ENCODE measurements around the gene PDZD7.
"Not testable (repeated sequence)": the region's sequence is repeated elsewhere in the genome, so short reads cannot be mapped to it uniquely, and the experiment has no call there.

Gene PDZD7

DNA sequence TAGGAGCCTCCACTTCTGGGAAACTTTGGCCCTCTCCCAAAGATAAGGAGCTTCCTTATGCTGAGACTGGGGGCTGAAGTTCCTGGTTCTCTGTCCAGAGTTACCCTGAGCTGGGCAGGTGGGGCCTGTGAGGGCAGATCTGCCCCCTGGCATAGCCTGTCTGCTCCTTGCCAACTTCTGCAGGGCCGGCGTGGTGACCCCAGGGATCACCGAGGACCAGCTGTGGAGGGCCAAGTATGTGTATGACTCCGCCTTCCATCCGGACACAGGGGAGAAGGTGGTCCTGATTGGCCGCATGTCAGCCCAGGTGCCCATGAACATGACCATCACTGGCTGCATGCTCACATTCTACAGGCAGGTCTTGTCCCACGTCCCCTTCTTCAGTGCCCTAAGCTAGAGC, 4.4 kb upstream of the PDZD7 start:
- peaks cover 39% of the 10 kb centered on the region for H3K79me1 ChIP-seq (replicated peaks; ENCODE audit: low read length, poor library complexity, severe bottlenecking)
- no peaks in the 10 kb centered on the region for H3K9me3 ChIP-seq (ENCODE audit: control insufficient read depth, low read length)
- H3K27ac ChIP-seq (ENCODE audit: low read length, poor library complexity, severe bottlenecking), result no peak overlapping the region
- no peak overlapping the region for H3K23ac ChIP-seq (ENCODE audit: low read length in 2 of 2)
- peaks cover 0 to 1% of the 10 kb centered on the region in 2 experiments for H3K27me3 ChIP-seq (ENCODE audit: control insufficient read depth in 1 of 2, insufficient read depth in 1 of 2, low read length in 2 of 2)
- no peak overlapping the region for H3K9ac ChIP-seq (ENCODE audit: low read length)
- no peak overlapping the region for H2BK12ac ChIP-seq (ENCODE audit: low read length in 2 of 2)
- H4K8ac ChIP-seq (ENCODE audit: low read length), result no peak overlapping the region
- H3K14ac ChIP-seq (ENCODE audit: low read length in 2 of 2), result no peak overlapping the region
- H3K4me3 ChIP-seq (ENCODE audit: insufficient read depth in 1 of 2, low read depth in 1 of 2, low read length in 2 of 2), result no peak overlapping the region
- H2BK15ac ChIP-seq (ENCODE audit: low read depth, poor library complexity, severe bottlenecking), result no peak overlapping the region
- no peak overlapping the region for H3K18ac ChIP-seq (ENCODE audit: low read depth in 1 of 2, low read length in 2 of 2)
- H4K91ac ChIP-seq (ENCODE audit: low read length), result no peak overlapping the region
- H2BK5ac ChIP-seq (ENCODE audit: low read depth, low read length, poor library complexity, severe bottlenecking), result no peak overlapping the region
- H3K4me1 ChIP-seq (ENCODE audit: control insufficient read depth, insufficient read depth, low read depth, low read length), result peaks cover 12% of the 10 kb centered on the region
- WGBS, result 99% methylated on average over 7 of the region's 7 CpGs
- H2BK120ac ChIP-seq (ENCODE audit: low read depth, low read length), result no peak overlapping the region
- no peak overlapping the region for H2AFZ ChIP-seq (ENCODE audit: low read depth, low read length)
- H3K36me3 ChIP-seq (ENCODE audit: control insufficient read depth in 1 of 2, insufficient read depth in 2 of 2, low read depth in 1 of 2, low read length in 2 of 2), result peaks cover 57 to 60% of the 10 kb centered on the region in 2 experiments
- no peak overlapping the region for H3K4me2 ChIP-seq (ENCODE audit: low read length, poor library complexity, severe bottlenecking)
- H2AK5ac ChIP-seq (ENCODE audit: low read length, severe bottlenecking), result no peak overlapping the region
- no peak for DNase-seq
- no peak overlapping the region for H3K4ac ChIP-seq (ENCODE audit: low read depth in 1 of 2, low read length in 2 of 2)

- H2AK5ac ChIP-seq (ENCODE audit: low read length, severe bottlenecking); DNase-seq; H2BK15ac ChIP-seq (ENCODE audit: low read depth, poor library complexity, severe bottlenecking); H2BK5ac ChIP-seq (ENCODE audit: low read depth, low read length, poor library complexity, severe bottlenecking); H3K4ac ChIP-seq (ENCODE audit: low read depth in 1 of 2, low read length in 2 of 2); H3K9ac ChIP-seq (ENCODE audit: low read length); H3K27me3 ChIP-seq (ENCODE audit: control insufficient read depth in 1 of 2, insufficient read depth in 1 of 2, low read length in 2 of 2); H3K4me2 ChIP-seq (ENCODE audit: low read length, poor library complexity, severe bottlenecking); H3K4me3 ChIP-seq (ENCODE audit: insufficient read depth in 1 of 2, low read depth in 1 of 2, low read length in 2 of 2); H3K18ac ChIP-seq (ENCODE audit: low read depth in 1 of 2, low read length in 2 of 2); H2BK120ac ChIP-seq (ENCODE audit: low read depth, low read length); H3K23ac ChIP-seq (ENCODE audit: low read length in 2 of 2); H3K27ac ChIP-seq (ENCODE audit: low read length, poor library complexity, severe bottlenecking); H4K8ac ChIP-seq (ENCODE audit: low read length); H3K9me3 ChIP-seq (ENCODE audit: control insufficient read depth, low read length); H2AFZ ChIP-seq (ENCODE audit: low read depth, low read length); H2BK12ac ChIP-seq (ENCODE audit: low read length in 2 of 2); H4K91ac ChIP-seq (ENCODE audit: low read length); H3K14ac ChIP-seq (ENCODE audit: low read length in 2 of 2): not testable (repeated sequence)
- Histone ChIP-seq H3K36me3 (ENCODE audit: control insufficient read depth in 1 of 2, insufficient read depth in 2 of 2, low read depth in 1 of 2, low read length in 2 of 2) (peaks cover 48 to 50% of the 10 kb centered on the region in 2 experiments), H3K4me1 (ENCODE audit: control insufficient read depth, insufficient read depth, low read depth, low read length) (peaks cover 18% of the 10 kb centered on the region), H3K79me1 (replicated peaks; ENCODE audit: low read length, poor library complexity, severe bottlenecking) (peaks cover 39% of the 10 kb centered on the region)
- 93% methylated on average over 4 of the region's 4 CpGs for WGBS
Observed at GRCh38 chr10:101034404-101034803, 3.5 kb upstream of the PDZD7 start.

DNA sequence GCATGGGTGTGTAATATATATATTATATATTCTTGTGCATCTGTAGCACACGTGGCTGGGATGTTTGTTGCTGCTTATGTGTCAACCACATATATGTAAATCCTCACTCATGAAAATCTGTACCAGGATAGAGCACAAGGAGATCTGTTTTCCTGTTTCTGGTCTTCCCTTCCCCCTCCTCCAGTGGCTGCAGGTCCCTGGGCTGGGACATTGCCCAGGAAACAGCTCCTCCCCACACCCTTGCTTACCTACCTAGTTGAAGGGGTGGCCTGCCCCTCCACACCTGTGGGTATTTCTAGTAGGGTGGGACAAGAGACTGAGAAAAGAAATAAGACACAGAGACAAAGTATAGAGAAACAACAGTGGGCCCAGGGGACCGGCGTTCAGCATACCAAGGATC, 2.3 kb upstream of the PDZD7 start:
- DNase-seq, result no peak
- Histone ChIP-seq H3K23ac (ENCODE audit: low read length in 2 of 2) (no peak overlapping the region), H2AK5ac (ENCODE audit: low read length, severe bottlenecking) (no peak overlapping the region), H4K8ac (ENCODE audit: low read length) (no peak overlapping the region), H3K4ac (ENCODE audit: low read depth in 1 of 2, low read length in 2 of 2) (peak overlapping the region in 1 of 2 experiments; percentile 62), H3K14ac (ENCODE audit: low read length in 2 of 2) (no peak overlapping the region), H3K9ac (ENCODE audit: low read length) (peak overlapping the region; percentile 99), H3K79me1 (replicated peaks; ENCODE audit: low read length, poor library complexity, severe bottlenecking) (peaks cover 32% of the 10 kb centered on the region), H3K4me1 (ENCODE audit: control insufficient read depth, insufficient read depth, low read depth, low read length) (peaks cover 22% of the 10 kb centered on the region), H3K27me3 (ENCODE audit: control insufficient read depth in 1 of 2, insufficient read depth in 1 of 2, low read length in 2 of 2) (peaks cover 0 to 12% of the 10 kb centered on the region in 2 experiments), H4K91ac (ENCODE audit: low read length) (no peak overlapping the region), H3K27ac (ENCODE audit: low read length, poor library complexity, severe bottlenecking) (peak overlapping the region; percentile 99), H2BK120ac (ENCODE audit: low read depth, low read length) (no peak overlapping the region), H3K9me3 (ENCODE audit: control insufficient read depth, low read length) (no peaks in the 10 kb centered on the region), H3K18ac (ENCODE audit: low read depth in 1 of 2, low read length in 2 of 2) (peak overlapping the region in 1 of 2 experiments; percentile 40), H2BK5ac (ENCODE audit: low read depth, low read length, poor library complexity, severe bottlenecking) (no peak overlapping the region), H2BK12ac (ENCODE audit: low read length in 2 of 2) (no peak overlapping the region), H2AFZ (ENCODE audit: low read depth, low read length) (no peak overlapping the region), H3K4me2 (ENCODE audit: low read length, poor library complexity, severe bottlenecking) (peak overlapping the region; percentile 84), H3K36me3 (ENCODE audit: control insufficient read depth in 1 of 2, insufficient read depth in 2 of 2, low read depth in 1 of 2, low read length in 2 of 2) (peaks cover 38 to 39% of the 10 kb centered on the region in 2 experiments), H2BK15ac (ENCODE audit: low read depth, poor library complexity, severe bottlenecking) (peak overlapping the region; percentile 26), H3K4me3 (ENCODE audit: insufficient read depth in 1 of 2, low read depth in 1 of 2, low read length in 2 of 2) (peak overlapping the region in 1 of 2 experiments; percentile 97)
- 83% methylated on average over 1 of the region's 3 CpGs for WGBS

DNA sequence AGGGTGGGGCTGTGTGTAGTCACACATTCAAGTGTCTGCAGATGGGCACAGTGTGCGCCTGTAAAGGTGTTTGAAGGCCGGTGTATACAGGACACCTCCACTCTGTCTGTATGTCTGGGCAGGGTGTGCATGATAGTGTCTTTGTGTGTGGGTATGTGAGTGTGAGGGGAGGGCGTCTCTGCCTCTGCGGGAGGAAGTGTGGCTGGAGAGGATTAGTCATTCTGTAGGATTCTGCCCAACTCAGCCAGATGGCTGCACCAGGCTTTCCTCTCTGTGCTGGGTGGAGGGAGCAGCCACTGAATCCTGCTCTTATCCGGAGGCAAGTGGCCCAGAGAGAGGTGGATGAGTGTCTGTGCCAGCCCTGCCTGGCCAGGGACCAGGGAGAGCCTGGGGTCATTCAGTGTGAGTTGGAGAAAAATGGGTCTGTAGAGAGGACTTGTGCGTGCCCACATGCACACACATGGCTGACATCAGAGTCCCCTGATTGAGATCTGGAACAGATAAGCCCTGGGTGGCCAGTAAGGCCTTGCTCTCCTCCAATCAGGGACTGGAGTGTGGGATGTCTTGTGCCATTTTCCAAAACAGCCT, 1.8 kb upstream of the PDZD7 start:
- Histone ChIP-seq H3K79me1 (replicated peaks; ENCODE audit: low read length, poor library complexity, severe bottlenecking) (peaks cover 30% of the 10 kb centered on the region), H2BK5ac (ENCODE audit: low read depth, low read length, poor library complexity, severe bottlenecking) (peak overlapping the region; percentile 75), H3K27me3 (ENCODE audit: control insufficient read depth in 1 of 2, insufficient read depth in 1 of 2, low read length in 2 of 2) (peaks cover 0 to 12% of the 10 kb centered on the region in 2 experiments), H3K18ac (ENCODE audit: low read depth in 1 of 2, low read length in 2 of 2) (peak overlapping the region; percentile 97 to 99), H4K91ac (ENCODE audit: low read length) (peak overlapping the region; percentile 98), H3K14ac (ENCODE audit: low read length in 2 of 2) (peak overlapping the region in 1 of 2 experiments; percentile 94), H3K23ac (ENCODE audit: low read length in 2 of 2) (peak overlapping the region; percentile 65 to 84), H3K27ac (ENCODE audit: low read length, poor library complexity, severe bottlenecking) (peak overlapping the region; percentile 99), H2BK15ac (ENCODE audit: low read depth, poor library complexity, severe bottlenecking) (peak overlapping the region; percentile 83), H2BK120ac (ENCODE audit: low read depth, low read length) (peak overlapping the region; percentile 90), H3K9me3 (ENCODE audit: control insufficient read depth, low read length) (no peaks in the 10 kb centered on the region), H2AFZ (ENCODE audit: low read depth, low read length) (no peak overlapping the region), H3K4me1 (ENCODE audit: control insufficient read depth, insufficient read depth, low read depth, low read length) (peaks cover 22% of the 10 kb centered on the region), H2BK12ac (ENCODE audit: low read length in 2 of 2) (peak overlapping the region; percentile 87 to 93), H3K4me2 (ENCODE audit: low read length, poor library complexity, severe bottlenecking) (peak overlapping the region; percentile 84), H4K8ac (ENCODE audit: low read length) (peak overlapping the region; percentile 97), H2AK5ac (ENCODE audit: low read length, severe bottlenecking) (peak overlapping the region; percentile 38), H3K4ac (ENCODE audit: low read depth in 1 of 2, low read length in 2 of 2) (peak overlapping the region; percentile 97 to 99), H3K4me3 (ENCODE audit: insufficient read depth in 1 of 2, low read depth in 1 of 2, low read length in 2 of 2) (peak overlapping the region; percentile 75 to 97), H3K9ac (ENCODE audit: low read length) (peak overlapping the region; percentile 99), H3K36me3 (ENCODE audit: control insufficient read depth in 1 of 2, insufficient read depth in 2 of 2, low read depth in 1 of 2, low read length in 2 of 2) (peaks cover 33 to 34% of the 10 kb centered on the region in 2 experiments)
- 2% methylated on average over 6 of the region's 6 CpGs for WGBS
- peak; percentile 96 for DNase-seq

Measured in mesenchymal stem cell (in vitro differentiated cells and primary cell).